GM12878 (cell line): ENCODE results near the gene SH3D19. TPM values are rescaled to one million over a fixed set of nuclear protein-coding genes. Genes with fewer than 3 reads are reported as not detected.

Source experiments
- FOXK2 ChIP-seq: fragments of 450-650 bp; IDR thresholded peaks from 2 replicates; pipeline ENCODE4 v1.6.1; 2017; ENCODE audit warnings: mild to moderate bottlenecking, moderate library complexity
- POLR2AphosphoS2 ChIP-seq: IDR thresholded peaks from 2 replicates; pipeline ENCODE4 v1.6.1; 2011; ENCODE audit warnings: low read depth, mild to moderate bottlenecking, low read length, improper control_type of control experiment, moderate library complexity
- RAD51 ChIP-seq: fragments of 450-650 bp; IDR thresholded peaks from 2 replicates; pipeline ENCODE4 v1.6.1; 2016; ENCODE audit warnings: moderate library complexity, mild to moderate bottlenecking, inconsistent platforms
- polyA plus RNA-seq, 11 experiments: library from polyadenylated mRNA; depleted of rRNA in 4 of 11; unstranded in 6 of 11; stranded (reverse) in 5 of 11; fragments of >200 nt; fragmentation: Nextera tagmentation in 4 of 11; fragmentation: Illumina TruSeq in 1 of 11; extraction: Ambion mirVana in 4 of 11; extraction: Trizol in 1 of 11; gene quantifications; 1 replicate in 1 of 11; 2 replicates in 10 of 11; pipeline versions ENCODE4 v1.2.1 to v1.2.3, GENCODE V29; 2011 to 2016; ENCODE audit warnings: inconsistent platforms in 2 of 11, missing spikeins in 2 of 11, low read depth in 1 of 11
- total RNA-seq, 4 experiments: library from RNA; depleted of rRNA in 3 of 4; stranded (reverse); fragments of >200 nt in 3 of 4; fragmentation: Illumina TruSeq in 1 of 4; extraction: Trizol in 1 of 4; gene quantifications; 2 replicates each; pipeline versions ENCODE4 v1.2.1 to v1.2.3, GENCODE V29; 2013 to 2021
- TF ChIP-seq, protein P1 (sequence below): fragments of 150-350 bp; IDR thresholded peaks from 2 replicates; pipeline ENCODE4 v1.6.1; 2016; ENCODE audit warnings: low read depth, low read length
- TF ChIP-seq, protein P2 (sequence below): IDR thresholded peaks from 2 replicates; pipeline ENCODE4 v1.6.1; 2011; ENCODE audit warnings: low read depth, mild to moderate bottlenecking, low read length, moderate library complexity, borderline replicate concordance; ENCODE audit errors: extremely low read depth
- TF ChIP-seq, protein P3 (sequence below): IDR thresholded peaks from 2 replicates; pipeline ENCODE4 v1.6.1; 2011; ENCODE audit warnings: borderline replicate concordance, low read depth, mild to moderate bottlenecking, moderate library complexity, low read length; ENCODE audit not compliant: insufficient read depth, poor library complexity, severe bottlenecking

The SH3D19 gene
- total and polyA plus RNA-seq, 10 of the 15 experiments (the other 5 are each of a cell fraction or from before 2014, with no cell fraction given), result 0.03 to 6.9 (median 0.33) TPM; not detected in 3

DNA sequence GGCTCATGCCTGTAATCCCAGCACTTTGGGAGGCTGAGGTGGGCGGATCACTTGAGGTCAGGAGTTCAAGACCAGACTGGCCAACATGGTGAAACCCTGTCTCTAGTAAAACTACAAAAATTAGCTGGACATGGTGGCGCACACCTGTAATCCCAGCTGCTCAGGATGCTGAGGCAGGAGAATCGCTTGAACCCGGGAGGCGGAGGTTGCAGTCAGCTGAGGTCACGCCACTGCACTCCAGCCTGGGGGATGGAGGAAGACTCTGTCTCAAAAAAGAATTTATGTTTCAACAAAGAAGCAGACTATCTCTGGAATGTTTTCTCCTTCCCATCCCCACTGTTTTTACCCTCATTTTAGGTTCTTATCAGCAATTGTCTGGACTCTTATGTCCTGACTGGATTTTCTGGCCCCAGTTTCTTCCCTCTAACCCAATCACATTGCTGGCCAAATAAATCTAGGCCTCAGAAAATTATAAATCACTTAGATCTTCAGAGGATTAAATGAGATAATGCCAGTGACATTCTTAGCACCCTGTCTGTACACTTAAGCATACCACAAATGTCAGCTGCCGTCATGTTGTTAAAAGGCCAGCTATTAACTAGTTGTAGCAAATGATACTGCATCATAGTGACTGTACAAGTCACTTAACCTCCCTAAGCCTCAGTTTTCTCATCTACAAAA is 93.3 kb downstream of the SH3D19 start (continued):
- TF ChIP-seq, protein P1, sequence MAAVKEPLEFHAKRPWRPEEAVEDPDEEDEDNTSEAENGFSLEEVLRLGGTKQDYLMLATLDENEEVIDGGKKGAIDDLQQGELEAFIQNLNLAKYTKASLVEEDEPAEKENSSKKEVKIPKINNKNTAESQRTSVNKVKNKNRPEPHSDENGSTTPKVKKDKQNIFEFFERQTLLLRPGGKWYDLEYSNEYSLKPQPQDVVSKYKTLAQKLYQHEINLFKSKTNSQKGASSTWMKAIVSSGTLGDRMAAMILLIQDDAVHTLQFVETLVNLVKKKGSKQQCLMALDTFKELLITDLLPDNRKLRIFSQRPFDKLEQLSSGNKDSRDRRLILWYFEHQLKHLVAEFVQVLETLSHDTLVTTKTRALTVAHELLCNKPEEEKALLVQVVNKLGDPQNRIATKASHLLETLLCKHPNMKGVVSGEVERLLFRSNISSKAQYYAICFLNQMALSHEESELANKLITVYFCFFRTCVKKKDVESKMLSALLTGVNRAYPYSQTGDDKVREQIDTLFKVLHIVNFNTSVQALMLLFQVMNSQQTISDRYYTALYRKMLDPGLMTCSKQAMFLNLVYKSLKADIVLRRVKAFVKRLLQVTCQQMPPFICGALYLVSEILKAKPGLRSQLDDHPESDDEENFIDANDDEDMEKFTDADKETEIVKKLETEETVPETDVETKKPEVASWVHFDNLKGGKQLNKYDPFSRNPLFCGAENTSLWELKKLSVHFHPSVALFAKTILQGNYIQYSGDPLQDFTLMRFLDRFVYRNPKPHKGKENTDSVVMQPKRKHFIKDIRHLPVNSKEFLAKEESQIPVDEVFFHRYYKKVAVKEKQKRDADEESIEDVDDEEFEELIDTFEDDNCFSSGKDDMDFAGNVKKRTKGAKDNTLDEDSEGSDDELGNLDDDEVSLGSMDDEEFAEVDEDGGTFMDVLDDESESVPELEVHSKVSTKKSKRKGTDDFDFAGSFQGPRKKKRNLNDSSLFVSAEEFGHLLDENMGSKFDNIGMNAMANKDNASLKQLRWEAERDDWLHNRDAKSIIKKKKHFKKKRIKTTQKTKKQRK, result no peak
- TF ChIP-seq RAD51 (no peak), POLR2AphosphoS2 (no peak), FOXK2 (no peak)
- TF ChIP-seq, protein P2, sequence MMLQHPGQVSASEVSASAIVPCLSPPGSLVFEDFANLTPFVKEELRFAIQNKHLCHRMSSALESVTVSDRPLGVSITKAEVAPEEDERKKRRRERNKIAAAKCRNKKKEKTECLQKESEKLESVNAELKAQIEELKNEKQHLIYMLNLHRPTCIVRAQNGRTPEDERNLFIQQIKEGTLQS, result no peak
- TF ChIP-seq, protein P3, sequence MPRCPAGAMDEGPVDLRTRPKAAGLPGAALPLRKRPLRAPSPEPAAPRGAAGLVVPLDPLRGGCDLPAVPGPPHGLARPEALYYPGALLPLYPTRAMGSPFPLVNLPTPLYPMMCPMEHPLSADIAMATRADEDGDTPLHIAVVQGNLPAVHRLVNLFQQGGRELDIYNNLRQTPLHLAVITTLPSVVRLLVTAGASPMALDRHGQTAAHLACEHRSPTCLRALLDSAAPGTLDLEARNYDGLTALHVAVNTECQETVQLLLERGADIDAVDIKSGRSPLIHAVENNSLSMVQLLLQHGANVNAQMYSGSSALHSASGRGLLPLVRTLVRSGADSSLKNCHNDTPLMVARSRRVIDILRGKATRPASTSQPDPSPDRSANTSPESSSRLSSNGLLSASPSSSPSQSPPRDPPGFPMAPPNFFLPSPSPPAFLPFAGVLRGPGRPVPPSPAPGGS, result no peak
